GM19467 (cell line): Measurements from ENCODE around the gene SORCS2.
"Not testable (repeated sequence)": the region's sequence is repeated elsewhere in the genome, so short reads cannot be mapped to it uniquely, and the experiment has no call there.

Source experiments
- ATAC-seq: cut with Tn5 transposase; IDR thresholded peaks from one replicate; pipeline ENCODE4 v1.9.1; 2021; ENCODE audit warnings: mild to moderate bottlenecking, moderate library complexity; ENCODE audit not compliant: unreplicated experiment

Gene SORCS2

DNA sequence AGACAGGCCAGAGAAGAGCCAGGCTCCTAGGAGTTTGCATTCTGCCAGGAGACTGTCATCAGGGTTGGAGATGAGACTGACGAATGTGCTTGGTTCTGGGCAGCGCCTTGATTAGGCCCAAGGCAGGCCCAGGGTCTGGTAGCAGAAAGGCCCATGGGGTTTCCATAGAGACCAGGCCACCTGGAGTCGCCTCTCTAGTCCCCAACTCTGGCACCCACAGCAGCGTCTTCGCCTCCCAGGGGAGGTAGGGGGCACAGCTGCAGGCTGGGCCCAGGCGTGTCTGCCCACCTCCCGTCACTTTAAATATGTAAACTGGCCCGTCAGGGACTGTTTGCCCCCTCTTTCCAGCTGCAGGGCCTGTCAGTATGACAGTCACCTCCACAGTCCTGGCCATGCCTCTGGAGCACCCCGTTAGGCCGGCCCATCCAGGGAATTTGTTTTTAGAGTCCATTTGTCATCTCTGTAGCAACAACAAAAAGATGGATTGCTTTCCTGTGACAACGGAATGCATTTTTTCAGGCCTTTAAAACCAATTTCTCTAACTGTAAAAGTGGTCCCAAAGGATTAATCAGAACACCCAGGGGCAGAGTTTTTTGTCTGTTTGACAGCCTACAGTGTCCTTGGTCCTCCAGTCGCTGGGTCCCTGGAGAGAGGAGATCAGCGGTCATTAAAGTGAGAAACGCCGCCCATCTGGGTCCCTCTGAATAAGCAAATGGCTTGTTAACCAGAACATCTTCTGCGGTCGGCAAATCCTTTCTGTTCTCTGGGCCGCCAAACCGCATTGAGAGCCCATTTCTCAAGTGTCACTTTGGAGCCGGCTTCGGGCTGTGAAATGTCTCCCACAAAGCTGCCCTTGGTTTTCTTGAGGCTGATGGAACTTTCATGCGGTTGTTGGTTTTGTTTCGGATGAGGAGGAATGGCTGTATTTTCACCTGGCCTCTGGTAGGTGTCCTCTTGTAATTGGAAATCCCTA, 395.4 kb downstream of the SORCS2 start:
- no peak for ATAC-seq

DNA sequence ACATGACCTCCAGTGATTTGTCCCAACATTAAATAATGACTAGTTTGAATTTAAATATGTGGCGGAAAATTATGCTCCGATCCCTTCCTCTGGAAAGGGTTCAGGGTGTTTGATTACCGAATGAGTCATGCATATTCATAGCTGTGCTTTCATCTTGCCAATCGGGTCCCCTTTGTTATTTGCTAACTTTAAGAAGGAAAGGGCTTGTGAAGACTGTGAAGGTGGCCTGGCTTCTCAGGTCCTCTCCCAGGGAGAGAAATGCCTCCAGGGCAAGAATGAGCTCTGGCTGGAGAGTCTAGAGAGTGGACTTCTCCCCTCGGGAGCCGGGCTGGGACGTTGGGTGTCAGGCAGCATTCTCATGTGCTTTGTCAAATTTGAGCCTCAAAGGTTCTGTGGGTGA, 397.9 kb downstream of the SORCS2 start:
- ATAC-seq, result no peak

DNA sequence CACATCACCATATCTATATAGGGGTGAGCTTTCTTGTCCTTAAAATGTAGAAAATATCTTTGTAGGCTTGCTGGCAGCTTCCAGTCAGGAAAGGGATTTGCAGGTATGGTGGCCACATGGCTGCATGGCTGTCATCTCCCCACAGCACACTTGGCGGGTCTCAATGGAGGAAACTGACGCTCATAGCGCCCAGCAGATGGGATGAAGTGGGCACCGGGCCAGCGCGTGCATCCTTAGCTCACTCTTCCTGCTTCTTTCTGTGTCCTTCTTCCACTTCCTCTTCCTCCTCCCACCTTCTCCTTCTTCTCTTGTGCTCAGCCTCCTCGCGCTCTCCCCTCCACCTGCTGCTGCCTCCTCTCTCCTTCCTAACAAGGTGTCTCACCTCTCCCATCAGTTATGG, 398.6 kb downstream of the SORCS2 start:
- no peak for ATAC-seq

DNA sequence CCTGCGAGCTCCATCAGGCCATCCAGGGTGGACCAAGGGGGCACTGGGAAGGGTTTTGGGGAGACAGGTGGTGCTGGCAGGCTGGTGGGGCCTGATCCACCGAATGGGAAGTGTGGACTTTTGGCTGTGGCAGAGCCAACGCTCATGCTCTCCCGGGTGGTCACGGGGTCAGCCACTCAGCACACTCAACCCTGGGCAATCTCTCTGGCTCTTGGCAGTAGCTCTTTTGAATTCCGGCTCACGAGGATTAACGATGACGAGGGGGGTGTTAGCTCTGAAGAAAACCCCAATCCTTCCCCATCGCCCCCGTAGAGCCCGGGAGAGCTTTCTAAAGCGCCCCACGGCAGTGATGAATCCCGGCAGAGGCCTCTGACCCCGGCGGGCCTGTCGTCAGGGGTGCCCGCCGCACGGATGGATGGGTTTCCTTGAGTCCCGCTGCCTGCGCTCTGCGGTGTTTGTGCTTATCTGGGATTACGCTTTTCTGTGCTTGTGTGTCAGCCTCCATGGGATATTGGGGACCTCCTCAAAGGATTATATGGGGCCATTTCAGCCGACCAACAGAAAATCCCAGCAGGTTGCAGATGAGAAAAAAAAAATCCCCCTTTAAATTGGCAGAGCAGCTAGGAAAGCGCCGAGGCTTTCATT, 399.2 kb downstream of the SORCS2 start:
- no peak for ATAC-seq

DNA sequence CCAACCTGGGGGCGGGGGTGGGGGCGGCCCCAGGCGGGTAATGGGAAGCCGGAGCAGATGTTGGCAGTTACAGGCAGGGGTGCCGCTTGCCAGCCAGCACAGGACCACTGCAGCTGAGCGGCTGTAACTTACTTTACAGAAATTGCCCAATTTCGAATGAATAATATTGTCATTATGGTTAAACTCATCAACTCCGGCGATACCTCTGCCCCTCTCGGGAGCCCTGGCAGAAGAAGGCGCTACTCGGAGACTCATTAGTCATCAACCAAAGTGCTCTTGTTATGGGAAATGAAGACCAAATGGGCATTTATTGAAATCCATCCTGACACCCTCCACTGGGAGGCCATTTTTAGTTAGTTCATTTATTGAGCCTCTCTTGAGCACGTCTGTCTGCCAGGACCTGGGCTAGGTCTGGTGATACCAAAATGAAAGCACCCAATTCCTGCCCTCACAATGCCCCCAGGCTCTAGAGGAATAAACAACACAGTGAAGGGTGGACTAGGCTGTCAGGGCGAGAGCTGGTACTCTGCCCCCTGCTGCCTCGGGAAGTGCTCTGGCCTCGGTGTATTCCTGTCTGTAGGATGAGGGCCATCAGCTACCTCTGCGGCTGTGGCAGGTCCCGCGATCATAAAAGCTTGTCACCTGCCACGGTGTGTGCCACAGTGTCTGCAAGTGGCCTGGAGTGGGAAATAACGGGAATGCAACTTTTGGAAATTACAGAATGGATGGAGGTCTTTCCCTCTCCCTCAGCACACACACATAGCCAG, 401.5 kb downstream of the SORCS2 start:
- no peak for ATAC-seq

DNA sequence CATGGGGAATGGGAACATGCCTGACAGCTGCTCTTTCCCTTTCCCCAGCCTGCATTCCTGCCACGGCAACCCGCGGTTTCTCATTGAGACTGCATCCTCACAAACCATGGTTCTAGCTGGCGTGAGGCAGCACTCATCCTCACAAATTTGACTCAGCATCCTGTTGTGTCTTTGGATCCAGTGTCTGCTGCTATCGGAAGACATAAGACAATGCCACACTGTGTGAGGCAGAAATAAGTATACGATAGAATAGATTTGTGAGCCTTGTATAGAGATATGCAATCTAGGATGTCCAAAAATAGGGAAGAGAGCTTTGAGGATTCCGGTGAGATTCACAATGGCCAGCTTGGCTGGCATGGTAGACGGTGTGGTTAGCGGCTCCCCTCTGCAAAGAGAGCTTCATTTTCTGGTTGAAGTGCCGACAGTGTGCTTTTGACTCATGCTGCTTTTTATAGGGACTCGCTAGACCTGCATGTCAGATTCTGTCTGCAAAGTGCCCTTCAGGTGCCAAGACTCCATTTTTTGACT, 403.7 kb downstream of the SORCS2 start:
- no peak for ATAC-seq

DNA sequence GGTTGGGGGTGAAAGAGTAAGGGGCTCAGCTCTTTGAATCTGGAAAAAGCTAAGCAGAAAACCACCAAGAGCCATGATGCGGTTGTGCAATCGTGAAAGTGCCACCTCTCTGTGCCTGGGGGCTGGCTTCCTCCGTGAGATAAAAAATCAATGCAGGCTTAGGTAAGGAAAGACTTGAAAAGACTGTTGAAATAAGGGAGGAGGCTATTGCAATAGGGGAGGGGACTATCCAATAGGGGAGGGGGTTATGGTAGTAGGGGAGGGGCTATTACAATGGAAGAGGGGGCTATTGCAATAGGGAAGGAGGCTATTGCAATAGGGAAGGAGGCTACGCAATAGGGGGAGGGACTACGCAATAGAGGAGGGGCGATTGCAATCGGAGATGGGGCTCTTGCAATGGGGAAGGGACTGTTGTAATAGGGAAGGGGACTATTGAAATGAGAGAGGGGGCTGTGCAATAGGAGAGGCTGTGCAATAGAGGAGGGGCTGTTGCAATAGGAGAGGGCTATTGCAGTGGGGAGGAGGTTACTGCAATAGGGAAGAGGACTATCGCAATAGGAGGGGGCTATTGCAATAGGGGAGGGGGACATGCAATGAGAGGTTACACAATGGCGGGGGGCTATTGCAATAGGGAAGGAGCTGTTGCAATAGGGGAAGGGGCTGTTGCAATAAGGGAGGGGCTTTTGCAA, 404.7 kb downstream of the SORCS2 start:
- no peak for ATAC-seq

DNA sequence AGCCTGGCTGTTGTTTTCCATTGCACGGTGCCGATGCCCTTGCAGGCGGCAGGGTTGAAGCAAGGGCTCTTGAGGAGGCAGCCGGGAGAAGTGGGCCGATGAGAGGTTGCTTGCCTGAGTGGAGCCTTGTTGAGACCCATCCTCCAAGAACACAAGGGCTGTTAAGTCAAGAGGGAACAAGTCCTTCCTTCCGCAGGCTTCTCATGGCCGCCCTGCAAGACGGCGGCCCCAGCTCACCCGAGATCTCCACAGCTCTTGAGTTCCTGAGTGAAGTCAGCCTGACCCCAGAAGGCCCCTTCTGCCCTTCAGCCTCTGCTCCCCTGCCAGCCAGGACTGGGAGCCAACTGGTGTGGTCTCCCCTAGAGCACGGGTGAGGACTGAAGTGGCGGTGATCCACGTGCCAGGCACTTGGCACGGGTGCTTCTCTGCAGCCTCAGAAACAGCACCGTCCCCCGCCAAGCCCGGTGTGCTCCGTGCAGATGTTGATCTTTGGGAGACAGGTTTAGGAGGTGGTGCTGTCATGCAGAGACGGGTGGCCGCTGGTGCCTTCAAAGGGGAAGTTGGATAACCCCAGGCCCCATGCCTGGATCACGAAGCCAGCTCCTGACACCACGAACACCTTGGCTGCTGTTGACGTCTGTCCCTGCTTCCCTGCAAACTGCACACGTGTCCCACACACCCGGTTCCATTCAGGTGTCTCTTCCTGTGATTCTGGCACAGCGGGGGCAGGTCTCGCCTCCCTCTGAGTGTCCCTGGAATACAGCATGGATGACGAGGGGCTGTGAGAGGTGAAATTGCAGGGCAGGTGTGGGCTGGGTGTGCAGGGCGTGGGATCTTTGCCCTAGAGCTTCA, 406.8 kb downstream of the SORCS2 start:
- ATAC-seq, result no peak

DNA sequence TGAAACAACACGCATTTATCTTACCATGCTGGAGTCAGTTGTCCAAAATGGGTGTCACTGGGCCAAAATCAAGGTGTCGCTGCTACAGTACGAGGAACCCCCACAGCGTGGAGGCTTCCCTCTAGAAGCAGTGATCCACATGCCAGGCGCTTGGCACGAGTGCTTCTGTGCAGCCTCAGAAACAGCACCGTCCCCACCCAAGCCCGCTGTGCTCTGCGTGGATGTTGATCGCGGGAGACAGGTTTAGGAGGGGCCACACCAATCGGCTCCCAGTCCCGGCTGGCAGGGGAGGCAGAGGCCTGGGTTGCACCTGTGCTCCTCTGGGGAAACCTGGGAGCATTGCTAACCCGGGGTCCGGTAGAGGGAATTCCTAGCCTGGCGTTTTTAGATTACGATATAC, 407.9 kb downstream of the SORCS2 start:
- no peak for ATAC-seq

DNA sequence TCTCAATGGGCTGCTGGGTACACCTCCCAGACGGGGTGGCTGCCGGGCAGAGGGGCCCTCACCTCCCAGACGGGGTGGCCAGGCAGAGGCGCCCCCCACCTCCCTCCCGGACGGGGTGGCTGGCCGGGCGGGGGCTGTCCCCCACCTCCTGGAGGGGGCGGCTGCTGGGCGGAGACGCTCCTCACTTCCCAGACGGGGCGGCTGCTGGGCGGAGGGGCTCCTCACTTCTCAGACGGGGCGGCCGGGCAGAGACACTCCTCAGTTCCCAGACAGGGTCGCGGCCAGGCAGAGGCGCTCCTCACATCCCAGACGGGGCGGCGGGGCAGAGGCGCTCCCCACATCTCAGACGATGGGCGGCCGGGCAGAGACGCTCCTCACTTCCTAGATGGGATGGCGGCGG, 409.8 kb downstream of the SORCS2 start:
- ATAC-seq, result not testable (repeated sequence)

DNA sequence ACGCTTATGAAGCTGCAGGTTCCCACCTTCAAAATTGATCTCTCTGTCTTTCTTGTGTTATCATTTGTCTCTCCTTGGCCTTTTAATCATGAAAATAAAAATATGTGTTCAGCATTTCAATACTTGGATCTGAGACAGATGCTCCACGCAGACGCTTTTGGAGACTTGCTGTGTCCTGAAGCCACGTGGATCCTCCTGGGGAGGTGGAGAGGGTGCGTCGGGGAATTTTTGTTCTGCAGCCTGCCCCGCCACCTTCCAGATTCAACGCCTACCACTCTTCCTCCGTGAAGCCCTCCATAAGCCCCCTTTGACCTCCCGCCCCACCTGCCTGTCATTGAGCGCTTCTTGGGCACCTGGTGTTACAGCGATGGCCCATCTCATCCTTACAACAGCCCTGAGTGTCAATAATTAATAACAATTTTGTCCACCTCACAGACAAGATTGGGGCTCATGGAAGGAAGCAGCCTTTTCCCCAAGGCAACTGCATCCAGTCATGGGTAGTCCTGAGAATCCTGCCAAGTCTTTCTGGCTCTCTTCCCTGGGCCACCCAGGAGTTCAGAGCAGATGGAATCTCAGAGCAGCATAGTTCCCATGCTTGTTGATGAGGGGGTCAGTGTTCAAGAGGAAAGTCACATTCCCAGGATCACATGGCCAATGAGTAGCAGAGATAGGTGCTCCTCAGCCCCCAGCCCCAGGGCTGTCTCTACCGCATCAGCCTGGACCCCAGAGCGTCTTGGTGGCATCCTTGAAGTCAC, 415.0 kb downstream of the SORCS2 start:
- no peak for ATAC-seq

DNA sequence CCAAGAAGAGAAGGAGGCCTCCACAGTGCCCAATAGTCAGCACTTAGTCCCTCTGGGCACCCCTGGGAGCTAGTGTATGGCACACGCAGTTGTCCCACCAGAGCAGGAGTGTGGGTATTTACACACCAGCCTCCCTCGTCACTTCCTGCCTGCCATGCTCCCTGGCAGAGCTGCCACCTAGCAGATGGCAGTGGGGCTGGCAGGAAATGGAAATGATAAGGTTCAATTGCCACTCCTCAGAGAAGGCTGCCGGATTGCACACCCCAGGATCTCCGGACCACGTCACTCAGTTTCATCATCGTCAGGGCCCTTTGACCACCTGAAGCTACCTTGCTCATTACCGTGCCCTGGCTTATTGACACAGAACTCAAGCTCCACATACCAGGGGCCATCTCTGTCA, 415.7 kb downstream of the SORCS2 start:
- no peak for ATAC-seq

DNA sequence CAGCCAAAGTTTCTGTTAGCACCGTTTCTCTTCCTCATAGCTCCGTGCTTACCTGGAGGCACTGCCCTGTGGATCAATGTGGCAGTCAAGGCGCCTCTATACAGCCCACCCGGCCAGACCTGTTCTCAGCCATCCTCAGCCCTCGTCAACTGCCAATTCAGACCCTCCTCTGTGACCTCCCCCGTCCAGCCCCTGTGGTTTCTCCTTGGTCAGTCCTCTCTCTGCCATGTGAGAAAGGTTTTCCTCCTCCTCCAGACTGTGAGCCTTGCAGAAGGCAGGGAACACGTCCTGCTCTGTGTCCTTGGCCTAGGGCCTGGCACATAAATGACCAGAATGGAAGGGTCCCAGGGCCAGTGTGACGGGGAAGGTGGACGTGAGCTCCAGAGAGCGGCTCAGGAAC, 417.0 kb downstream of the SORCS2 start:
- no peak for ATAC-seq

DNA sequence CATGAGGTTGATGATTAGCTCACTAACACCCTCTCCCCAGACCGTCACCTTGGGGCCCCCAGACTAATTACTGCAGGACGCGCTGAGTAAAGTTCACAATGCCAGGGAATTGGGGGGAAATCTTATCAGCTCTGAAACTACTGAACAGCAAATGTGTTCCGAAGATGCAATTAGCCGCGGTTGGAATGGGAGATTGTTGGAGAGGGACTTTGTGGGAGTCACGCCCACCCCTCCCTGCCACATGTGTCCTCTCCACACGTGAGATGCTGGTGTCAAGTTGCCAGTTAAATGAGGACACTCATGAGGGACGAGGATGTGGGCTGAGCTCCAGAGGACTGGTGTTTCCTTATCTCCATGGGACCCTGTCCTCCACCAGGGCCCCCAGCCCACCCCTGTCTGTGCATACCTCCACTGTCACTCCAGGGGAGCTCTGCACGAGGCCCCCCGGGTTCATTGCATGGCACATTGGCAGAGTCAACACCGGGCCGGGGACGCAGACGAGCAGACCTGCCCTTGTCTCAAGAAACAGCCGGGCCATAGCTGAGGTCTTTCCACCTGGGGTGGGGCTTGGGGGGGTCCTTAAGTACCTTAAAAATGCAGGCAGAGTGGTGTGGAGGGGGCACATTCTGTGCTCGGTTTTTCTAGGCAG, 417.8 kb downstream of the SORCS2 start:
- no peak for ATAC-seq

DNA sequence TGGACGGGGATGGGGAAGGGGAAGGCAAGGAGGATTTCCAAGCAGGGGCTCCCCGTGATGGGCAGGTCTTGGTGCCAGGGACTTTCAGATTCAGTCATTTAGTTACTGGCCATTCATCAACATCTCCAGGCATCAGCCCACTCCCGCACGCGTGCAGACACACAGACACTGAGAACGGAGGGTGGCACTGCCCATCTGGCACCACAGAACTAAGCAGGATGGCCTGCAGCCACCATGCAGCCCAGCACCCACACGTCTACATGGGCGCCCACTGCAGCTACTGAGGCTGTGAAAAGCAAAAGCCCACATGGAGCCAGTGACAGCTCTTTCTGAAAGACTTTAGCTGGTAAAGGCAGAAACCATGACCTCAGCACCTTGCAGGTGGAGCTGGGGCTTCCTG, 418.5 kb downstream of the SORCS2 start:
- no peak for ATAC-seq

DNA sequence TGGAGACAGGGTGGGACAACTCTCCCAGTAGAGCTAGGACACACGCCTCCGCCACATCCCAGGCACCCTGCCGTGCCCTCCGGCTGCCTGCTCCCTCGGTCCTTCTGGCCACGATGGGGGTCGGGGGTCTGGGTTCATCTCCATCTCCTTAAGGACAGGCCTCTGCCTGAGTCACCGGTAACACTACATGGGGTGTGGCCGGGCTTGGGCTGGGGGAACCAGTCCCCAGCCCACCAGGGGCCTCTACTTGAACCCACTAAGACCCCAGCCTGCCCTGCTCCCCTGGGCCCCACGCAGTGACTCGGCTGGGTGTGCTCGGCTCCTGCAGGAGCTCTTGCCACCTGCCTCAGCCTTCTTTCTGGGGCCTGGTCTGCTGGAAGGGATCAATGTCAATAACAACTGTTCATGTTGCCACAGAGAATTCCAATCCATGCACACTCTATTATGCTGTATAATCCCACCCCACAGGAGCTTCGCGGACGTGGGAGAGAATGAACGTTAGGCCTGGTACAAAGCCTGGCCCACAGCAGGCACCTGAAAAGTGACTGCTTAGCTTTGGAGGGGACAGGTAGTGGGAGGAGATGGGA, 420.1 kb downstream of the SORCS2 start:
- no peak for ATAC-seq

DNA sequence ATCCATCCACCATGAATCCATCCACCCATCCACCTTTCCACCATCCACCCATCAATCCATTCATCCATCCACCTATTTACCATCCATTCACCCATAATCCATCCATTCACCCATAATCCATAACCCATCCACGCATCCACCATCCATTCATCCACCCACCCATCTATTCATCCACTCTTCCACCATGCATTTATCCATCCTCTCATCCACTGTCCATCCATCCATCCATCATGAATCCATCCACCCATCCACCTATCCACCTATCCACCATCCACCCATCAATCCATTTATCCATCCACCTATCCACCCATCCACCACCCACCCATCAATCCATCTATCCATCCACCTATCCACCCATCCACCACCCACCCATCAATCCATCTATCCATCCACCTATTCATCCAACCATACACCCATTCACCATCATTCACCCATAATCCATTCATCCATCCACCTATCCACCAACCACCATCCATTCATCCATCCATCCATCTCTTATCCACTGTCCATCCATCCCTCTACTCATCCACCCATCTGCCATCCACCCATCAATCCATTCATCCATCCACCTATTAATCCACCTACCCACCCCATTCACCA, 422.1 kb downstream of the SORCS2 start:
- no peak for ATAC-seq

DNA sequence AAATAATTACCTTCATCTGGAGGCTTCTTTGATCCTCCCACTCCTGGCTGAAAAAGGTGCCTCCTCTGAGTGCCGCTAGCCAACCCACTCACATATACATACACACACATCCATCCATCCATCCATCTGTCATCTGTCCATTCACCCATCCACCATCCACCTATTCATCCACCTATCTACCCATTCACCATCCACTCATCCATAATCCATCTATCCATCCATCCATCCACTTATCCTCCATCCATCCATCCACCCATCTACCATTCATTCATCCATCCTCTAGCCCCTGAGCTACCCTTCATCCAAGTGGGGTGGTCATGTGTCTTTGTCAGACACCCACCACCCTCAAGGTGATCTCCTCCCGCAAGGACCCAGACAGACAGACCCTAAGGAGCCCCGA, 423.9 kb downstream of the SORCS2 start:
- ATAC-seq, result no peak
